GM21529 (cell line): ENCODE data around the gene TOP1.

Source experiments
- ATAC-seq: cut with Tn5 transposase; IDR thresholded peaks from one replicate; pipeline ENCODE4 v1.9.1; 2021; ENCODE audit not compliant: unreplicated experiment

Gene TOP1

DNA sequence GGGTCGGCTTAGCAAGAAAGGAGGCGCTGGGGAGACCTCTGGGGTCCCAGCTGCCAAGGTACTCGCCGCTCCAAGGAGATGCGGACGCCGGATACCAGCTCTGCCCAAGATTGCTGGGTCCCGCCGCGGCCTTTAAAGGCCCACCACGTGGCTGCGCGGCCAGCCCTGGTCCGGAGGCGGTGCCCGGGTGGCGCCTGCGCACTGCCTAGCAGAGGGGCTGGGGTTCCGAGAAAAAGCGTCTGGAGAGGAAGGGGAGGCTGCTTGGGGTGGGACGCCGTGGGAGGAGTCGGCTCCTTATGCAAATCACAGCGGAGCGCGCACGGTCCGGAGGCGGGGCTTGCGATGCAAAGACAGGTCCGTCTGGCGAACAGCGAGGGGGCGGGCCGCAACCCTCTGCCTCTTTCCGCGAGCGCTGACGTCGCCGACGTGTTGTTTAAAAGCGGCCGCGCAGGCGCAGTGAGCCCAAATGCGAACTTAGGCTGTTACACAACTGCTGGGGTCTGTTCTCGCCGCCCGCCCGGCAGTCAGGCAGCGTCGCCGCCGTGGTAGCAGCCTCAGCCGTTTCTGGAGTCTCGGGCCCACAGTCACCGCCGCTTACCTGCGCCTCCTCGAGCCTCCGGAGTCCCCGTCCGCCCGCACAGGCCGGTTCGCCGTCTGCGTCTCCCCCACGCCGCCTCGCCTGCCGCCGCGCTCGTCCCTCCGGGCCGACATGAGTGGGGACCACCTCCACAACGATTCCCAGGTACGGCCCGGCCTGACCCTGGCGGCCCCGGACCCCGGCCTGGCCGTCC, at the start of gene TOP1:
TOP1 (plus strand) TSS at position 464 of the 791 bp plus-strand sequence; CDS start at position 710, 246 bp downstream.
- peak; percentile 94 for ATAC-seq

DNA sequence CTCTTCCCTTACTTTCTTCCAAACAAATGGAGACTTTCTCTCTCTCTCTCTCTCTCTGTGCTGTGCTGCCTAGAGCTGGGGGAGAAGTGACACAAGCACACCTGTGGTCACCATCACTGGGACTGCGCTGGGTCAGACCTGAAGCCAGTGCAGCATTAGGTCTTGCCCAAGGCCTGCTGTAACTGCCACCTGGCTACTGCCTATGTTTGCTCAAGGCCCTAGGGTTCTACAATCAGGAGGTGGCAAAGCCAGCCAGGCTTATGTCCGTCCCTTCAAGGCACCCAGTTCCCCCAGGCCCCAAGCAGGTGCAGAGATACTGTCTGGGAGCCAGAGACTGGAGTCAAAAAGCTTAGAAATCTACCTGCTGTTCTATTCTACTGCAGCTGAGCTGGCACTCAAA, 49.4 kb upstream of the TOP1 start:
- ATAC-seq = no peak

DNA sequence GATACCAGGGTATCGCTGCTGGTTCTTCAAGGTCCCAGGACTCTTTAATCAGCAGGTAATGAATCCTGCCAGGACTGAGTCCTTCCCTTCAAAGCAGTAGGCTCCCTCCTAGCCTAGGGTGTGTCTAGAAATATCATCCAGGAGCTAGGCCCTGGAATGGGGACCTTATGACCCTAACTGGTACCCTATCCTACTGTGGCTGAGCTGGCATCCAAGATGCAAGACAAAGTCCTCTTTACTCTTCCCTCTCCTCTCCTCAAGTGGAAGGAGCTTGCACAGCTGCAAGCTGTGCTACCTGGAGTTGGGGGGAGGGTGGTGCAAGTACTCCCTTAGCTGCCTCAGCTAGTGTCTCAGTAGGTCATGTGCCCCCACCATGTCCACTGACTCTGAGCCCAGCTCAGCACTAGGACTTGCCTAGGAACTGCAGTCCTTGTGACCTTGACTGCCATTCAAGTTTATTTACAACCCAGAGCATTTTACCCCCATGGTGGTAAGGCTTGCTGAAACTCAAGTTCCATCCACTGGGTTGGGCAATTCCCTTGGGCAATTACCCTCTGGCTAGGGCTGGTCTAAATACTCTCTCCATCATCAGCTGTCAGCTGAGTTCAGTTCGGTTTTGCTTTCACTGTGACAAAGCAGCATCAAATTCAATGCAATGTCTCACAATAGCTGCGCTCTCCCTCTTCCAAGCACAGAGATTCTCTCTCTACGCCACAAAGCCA, 48.4 kb upstream of the TOP1 start:
- ATAC-seq = peak; percentile 53

DNA sequence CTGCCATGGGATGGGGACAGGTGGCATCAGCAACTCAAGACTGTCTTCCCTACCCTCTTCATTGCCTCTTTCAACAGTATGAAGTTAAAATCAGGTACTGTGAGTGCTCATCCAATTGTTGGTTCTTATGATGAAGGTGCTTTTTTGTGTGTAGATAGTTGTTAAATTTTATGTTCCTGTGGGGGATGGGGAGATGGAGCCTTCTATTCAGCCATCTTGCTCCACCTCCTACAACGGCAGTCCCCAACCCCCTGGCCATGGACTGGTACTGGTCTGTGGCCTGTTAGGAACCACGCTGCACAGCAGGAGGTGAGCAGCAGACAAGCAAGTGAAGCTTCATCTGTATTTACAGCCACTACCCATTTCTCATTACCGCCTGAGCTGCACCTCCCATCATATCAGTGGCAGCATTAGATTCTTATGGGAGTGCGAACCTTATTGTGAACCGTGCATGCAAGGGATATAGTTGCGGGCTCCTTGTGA, 47.8 kb upstream of the TOP1 start:
- no peak for ATAC-seq

DNA sequence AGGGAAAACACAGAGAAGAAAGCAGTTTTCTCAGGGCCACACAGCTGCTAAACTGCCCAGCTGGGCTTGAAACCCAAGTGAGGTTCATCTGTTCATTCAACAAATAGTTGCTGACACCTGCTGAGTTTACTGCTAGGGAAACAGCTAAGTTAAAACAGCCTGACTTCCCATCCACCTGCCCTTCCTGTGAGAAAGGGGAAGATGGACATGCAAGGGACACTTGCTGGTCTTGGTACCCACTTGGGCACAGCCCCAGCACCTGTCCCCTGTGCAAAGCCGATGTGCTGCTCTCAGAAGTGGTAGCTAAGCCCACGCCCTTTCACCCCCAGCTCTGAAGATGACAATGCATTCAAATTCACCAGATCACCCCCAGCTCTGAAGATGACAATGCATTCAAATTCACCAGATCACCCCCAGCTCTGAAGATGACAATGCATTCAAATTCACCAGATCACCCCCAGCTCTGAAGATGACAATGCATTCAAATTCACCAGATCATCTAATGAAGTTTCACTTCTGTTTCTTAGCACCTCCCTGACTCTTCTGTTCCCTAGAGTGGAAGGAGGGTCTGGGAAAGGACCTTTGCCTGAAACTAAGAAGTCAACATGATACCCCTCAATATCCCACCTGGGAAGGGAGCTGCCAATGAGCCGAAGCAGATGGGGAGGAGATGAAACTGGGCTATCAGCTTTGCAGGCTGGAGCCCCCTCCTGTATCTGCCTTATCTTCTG, 46.0 kb upstream of the TOP1 start:
- ATAC-seq = peak; percentile 46

DNA sequence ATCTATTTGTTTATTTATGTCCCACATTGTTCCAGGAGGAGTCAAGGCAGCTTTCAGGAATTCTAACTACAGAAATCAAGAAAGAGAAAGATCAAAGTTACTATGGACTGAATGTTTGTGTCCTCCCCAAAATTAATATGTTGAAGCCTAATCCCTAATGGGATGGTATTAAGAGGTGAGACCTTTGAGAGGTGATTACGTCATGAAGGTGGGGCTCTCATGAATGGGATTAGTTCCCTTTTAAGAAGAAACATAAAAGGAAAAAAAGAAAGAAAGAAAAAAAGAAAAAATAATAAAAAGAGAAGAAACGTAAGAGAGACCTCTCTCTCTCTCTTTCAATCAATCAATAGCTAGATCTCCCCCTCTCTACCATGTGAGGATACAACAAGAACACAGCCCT, 44.7 kb upstream of the TOP1 start:
- ATAC-seq = no peak

DNA sequence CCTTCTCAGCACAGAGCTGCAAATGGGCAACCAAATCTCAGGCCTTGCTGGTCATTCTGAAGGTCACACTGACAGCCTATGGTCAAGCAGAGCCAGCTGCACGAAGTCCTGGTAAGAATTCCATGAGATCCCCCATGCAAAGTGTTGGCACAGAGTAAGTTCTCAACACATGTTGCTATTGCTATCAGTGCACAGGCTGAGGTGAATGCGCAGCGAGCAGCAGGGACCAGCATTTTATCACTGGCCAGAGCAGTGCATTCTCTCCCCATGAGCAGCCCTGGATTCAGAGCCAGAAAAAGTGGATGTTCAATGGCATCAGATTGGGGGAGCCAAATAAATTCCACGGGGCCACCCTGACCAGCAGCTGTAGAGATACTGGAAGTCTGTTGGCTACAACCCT, 44.1 kb upstream of the TOP1 start:
- no peak for ATAC-seq

DNA sequence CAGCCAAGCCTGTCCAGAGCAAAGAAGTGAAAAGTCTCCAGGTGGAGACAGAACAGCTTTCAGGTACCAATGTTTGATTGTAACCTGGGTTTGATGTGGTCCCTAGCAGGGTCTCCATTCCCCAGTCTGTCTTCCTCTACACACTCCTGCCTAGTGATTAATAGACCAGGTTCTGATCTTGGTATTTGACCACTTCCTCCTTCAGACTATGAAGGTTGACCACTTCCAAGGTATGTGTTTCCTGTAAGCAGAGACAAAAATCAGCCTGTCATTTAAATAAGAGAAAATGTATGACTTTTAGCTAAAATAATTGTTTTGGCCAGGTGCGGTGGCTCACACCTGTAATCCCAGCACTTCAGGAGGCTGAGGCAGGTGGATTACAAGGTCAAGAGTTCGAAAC, 41.8 kb upstream of the TOP1 start:
- ATAC-seq = no peak

DNA sequence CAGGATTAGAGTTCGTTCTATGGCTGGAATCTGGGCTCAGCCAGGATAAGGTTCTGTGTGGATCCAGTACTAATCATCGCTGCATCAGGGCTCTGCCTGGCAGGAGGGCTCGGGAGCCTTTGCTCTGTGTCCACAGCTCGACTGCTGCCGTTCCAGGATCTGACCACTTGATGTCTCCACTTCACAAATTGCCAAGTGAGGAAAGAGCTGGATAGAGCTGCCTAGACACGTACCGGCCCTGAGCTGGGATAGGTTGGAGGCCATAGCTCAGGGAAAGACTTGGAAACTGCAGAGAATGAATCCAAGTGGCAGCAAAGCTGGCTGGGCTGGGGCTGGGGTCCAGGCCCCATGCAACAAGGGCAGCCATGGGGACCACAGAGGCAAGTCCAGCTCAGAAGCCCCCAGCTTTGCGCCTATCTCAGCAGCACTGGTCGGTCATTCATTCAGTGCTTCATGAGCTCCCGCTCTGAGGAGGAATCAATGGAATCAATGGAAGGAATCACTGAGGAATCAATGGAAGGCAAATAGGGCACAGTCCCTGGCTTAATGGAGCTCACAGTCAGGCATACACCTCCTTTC, 38.0 kb upstream of the TOP1 start:
- ATAC-seq = peak; percentile 47

DNA sequence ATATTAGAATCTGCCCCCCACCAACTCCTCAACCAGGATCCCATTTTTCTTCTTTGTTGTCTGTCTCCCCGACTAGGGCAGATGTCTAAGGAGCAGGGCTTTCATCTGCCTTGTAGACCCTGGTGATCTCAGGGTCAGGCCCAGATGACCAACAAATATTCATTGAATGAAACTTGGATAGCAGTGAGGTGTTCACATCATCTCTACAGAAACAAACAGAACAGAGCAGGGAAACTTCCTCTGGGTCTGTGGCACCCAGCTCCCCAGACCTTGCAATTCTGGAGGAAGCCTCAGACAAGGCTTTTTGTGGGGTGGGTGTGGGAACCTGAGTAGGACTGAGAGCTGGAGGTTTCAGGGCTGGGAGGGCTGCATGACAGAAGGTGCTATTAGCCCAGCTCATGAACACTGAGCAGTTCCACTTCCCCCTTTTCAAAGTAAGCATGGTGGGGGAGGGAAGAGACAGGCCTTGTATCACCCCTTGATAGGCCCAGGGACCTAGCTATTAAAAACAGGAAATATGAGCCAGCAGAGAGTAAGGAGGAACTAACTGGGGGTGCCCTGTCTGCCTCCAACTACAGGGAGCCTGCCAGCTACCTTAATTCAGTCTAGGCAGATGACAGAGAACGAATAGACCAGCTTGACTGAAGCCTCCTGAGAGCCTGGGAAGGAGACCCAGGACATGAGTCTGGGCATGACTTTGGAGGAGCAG, 37.3 kb upstream of the TOP1 start:
- ATAC-seq = peak; percentile 96

DNA sequence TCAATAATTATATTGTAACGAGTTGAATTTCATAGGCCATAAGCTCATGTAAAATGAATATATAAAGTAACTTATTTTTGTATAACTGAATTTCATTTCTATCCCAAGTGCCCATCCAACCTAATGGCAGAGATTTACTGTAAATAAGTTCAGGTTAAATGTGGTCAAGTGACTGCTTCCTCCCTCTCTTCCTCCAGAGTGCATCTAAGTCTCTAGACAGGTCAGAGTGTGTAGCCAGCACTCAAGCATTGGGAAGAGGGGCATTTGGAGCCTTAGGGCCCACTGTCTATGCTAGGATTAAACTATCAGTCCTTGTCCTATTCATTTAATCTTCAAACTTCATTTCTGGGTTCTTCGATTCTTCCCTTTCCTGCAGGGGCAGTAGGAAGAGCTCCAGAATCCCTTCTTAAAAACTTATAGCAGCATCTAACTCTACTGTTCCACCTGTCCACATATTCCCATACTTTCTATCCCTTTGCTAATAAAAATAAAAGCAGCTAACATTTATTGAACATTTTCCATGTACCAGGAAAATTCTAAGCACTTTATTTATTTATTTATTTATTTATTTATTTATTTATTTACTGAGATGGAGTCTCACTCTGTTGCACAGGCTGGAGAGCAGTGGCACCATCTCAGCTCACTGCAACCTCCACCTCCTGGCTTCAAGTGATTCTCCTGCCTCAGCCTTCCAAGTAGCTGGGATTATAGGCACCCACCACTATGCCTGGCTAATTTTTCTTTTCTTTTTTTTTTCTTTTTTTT, 36.1 kb upstream of the TOP1 start:
- no peak for ATAC-seq

DNA sequence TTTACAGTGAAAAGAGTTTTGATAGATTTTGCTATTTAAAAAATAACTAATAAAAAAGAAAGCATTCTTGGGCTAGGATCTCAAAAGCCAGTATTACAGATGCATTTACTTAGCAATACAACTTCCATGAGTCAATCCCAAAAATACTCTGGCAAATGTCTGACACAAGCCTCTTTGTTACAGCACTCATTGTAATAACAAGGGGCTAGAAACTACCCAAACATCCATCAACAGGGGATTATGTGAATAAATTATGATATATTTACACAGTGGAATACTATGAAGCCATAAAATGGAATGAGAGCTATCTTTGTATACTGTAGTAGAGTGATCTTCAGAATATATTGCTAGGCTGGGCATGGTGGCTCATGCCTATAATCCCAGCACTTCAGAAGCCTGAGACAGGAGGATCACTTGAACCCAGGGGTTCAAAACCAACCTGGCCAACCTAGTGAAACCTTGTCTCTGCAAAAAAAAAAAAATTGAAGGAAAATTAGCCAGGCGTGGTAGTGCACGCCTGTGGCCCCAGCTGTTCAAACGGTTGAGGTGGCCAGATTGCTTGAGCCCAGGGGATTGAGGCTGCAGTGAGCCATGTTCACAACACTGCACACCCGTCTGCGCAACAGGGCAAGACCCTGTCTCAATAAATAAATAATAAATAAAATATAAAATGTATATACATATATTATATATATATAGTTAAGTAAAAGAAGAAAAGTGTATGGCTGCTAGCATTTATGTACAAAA, 34.7 kb upstream of the TOP1 start:
- no peak for ATAC-seq

DNA sequence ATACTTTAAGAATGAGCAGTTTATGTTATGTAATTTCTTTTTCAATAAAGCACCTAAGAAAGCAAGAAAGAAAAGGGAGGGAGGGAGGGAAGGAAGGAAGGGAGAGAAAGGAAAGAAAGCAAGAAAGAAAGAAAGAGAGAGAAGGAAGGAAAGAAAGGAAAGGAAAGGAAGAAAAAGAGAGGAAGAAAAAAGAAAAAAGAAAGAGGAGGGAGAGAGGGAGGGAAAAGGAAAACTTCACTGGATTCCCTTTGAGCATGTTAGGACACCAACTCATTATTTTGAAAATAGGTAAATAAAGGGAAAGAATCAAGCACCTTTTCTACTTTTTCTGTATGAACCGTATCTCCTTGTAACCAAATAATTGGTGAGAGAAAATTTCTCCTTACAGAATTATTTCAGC, 32.3 kb upstream of the TOP1 start:
- ATAC-seq = no peak

DNA sequence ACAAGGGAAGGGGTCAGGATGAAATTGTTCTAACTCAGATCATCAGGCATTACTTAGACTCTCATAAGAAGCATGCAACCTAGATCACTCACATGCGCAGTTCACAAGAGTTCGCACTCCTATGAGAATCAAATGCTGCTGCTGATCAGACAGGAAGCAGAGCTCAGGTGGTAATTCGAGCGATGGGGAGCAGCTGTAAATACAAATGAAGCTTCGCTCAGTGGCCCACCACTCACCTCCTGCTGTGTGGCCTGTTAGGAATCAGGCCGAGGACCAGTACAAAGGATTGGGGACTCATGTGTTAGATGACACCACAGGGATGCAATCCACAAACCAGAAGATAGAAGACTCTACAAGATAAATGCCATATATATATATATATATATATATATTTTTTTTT, 31.5 kb upstream of the TOP1 start:
- ATAC-seq = no peak

DNA sequence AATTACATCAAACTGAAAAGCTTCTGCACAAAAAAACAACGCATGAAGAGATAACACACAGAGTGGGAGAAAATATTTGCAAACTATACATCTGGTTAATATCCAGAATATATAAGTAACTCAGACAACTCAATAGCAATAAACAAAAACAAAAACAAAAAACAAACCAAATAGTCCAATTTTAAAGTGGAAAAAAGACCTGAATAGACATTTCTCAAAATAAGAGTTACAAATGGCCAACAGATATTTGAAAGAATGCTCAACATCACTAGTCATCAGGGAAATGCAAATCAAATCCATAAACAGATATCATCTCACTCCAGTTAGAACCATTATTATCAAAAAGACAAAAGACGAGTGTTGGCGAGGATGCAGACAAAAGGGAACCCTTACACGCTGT, 28.8 kb upstream of the TOP1 start:
- ATAC-seq = no peak

DNA sequence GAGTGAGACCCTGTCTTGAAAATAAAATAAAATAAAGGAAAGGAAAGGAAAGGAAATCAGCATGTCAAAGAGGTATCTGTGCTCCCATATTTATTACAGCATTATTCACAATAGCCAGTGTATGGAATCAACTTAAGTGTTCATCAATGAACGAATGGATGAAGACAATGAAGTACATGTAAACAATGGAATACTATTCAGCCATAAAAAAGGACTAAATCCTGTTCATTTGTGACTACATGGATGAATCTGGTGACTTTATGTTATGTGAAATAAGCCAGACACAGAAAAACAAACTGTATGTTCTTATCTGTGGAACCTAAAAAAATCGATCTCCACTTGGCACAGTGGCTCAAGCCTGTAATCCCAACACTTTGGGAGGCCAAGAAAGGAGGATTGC, 28.0 kb upstream of the TOP1 start:
- ATAC-seq = no peak

DNA sequence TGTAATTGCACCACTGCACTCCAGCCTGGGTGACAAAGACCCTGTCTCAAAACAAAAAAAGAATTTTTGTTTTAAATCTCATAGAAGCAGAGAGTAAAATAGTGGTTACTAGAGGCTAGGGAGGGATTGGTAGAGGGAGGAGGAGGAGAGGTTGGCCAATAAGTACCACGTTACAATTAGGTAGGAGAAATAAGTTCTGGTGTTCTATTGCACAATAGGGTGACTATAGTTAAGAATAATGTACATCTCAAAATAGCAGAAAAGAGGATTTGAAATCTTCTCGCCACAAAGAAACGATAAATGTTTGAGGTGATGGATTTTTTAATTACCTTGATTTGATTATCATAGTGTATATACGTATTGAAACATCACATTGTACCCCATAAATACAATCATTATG, 27.1 kb upstream of the TOP1 start:
- no peak for ATAC-seq

DNA sequence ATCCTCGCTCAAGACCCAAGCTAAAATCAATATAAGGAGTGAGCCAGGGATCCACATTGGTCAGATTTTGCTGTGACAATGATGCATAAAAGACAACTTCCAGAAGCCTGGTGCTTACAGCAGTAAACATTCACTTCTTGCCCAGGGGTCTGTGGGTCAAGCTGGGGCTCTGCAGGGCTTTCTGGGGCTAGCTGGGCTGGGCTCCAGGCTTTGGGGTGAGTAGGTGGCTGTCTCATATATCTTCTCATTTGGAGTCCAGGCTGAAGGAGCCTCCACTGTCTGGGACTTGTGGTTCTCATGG, 25.8 kb upstream of the TOP1 start:
- no peak for ATAC-seq

DNA sequence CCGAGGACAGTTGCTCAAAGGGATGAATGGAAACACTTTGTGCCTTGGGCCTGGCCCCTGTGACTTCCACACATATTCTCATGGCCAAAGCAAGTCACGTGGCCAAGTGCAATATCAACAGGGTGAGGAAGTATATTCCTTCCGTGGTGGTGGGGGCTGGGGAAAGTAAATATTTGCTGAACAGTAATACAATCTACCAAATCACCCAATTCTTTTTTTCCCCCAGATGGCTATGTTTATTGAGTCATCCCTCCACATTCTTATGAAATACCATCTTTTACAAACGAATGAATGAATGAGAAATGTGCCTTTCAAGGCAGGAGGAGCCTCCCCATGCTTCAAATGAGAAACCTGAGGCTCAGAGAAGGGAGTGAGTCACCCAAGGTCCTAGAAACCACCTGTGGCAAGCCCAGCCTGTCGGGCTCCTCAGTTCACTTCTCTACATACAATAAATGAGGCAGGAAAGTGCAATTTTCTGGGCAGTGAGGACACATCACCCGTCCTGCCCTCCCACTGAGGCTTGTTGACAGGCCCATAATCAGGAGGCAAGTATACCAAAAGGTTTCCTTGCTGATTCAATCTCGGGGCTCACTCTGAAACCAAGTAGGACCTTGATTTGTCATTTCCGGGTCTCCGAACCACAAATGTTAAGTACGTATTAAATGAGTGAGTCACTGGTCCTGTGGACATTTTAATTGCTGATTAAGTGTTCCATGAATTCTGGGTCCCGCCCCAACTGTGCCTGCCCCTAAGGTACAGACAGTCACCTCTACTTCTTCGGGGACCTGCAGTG, 25.3 kb upstream of the TOP1 start:
- ATAC-seq = no peak
